HG03064 (cell line): ENCODE data around the gene ACP3.
"Not testable (repeated sequence)": the region's sequence is repeated elsewhere in the genome, so short reads cannot be mapped to it uniquely, and the experiment has no call there.

Source experiments
- ATAC-seq: cut with Tn5 transposase; IDR thresholded peaks from one replicate; pipeline ENCODE4 v1.9.1; 2021; ENCODE audit warnings: low read depth; ENCODE audit not compliant: unreplicated experiment

Gene ACP3, protein sequence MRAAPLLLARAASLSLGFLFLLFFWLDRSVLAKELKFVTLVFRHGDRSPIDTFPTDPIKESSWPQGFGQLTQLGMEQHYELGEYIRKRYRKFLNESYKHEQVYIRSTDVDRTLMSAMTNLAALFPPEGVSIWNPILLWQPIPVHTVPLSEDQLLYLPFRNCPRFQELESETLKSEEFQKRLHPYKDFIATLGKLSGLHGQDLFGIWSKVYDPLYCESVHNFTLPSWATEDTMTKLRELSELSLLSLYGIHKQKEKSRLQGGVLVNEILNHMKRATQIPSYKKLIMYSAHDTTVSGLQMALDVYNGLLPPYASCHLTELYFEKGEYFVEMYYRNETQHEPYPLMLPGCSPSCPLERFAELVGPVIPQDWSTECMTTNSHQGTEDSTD

DNA sequence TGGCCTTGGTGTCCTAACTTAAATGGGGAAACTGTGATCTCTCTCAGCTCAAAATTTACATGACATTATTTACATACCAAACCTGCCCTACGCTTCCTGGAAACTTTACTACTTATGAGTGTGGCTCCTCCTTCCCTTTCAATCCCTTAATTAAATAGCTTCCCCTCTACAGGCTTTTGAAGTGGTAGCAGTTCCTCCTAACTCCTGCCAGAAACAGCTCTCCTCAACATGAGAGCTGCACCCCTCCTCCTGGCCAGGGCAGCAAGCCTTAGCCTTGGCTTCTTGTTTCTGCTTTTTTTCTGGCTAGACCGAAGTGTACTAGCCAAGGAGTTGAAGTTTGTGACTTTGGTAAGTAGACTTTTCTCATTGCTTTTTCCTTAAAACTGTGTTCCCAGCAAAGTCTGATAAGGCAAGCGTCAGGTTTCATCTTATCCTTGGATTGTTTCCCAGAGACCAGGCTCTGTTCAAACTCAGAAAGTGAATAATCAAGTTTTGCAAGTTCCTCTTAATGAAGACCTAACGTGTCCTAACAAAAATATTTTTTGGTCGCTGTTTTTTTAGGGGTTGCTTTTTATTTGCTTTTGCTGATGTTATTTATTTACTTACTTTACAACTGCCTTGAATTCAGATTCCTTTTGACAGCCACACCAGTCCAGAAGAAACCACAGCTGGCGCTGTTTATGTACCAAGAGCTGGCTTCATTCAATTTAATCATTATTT is at the start of gene ACP3:
TSS of gene ACP3 (plus strand) at position 179 of the 720 bp plus-strand sequence. CDS start at position 229, 50 bp downstream.
- no peak for ATAC-seq

DNA sequence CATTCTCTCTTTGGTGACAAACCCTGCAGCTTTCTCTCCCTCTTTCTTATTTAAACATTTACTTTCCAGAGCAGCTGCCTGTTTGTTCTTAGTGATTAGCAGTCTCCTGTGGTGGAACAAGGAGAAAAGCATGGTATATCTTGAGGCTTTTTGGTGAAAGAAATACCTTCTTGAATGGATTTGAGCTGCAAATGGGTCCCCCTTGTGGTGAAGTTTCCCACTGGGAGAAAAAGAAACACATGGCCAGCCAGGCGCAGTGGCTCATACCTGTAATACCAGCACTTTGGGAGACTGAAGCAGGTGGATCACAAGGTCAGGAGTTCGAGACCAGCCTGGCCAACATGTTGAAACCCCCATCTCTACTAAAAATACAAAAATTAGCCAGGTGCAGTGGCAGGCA is 48.3 kb upstream of the ACP3 start:
- ATAC-seq: no peak

DNA sequence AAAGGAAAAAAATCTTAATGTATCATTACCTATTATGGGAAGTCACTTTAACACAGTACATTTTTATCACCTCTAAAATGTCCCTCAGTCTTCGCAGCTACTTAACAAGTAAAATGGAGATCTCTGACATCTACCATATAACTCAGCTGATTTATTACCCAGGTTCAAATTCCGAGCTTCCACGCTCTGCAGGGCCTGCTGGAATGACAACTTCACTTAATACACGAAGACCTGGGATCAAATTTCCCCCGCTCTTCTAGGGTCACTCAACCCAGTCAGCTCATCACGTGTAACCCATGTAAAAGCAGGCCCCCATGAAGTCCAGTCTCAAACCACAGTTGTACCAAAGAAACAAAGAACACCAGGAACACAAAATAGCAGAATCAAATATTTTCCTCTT is 44.2 kb upstream of the ACP3 start:
- no peak for ATAC-seq

DNA sequence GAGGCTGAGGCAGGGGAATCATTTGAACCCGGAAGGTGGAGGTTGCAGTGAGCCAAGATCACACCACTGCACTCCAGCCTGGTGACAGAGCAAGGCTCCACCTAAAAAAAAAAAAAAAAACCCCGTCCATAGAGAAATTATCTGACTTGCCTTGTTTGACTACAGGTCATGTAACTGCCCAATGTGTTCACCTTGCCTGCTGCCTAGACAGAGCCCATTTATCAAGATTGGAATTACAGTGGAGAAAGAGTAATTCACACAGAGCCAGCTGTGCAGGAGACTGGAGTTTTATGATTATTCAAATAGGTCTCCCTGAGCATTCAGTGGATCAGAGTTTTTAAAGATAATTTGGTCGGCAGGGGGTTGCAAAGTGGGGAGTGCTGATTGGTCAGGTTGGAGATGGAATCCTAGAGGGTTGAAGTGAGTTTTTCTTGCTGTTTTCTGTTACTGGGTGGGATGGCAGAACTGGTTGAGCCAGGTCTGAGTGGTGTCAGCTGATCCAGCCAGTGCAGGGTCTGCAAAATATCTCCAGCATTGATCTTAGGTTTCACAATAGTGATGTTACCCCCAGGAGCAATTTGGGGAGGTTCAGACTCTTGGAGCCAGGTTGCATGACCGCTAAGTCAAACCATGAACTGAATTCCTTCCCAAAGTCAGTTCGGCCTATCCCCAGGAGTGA is 40.8 kb upstream of the ACP3 start:
- no peak for ATAC-seq

DNA sequence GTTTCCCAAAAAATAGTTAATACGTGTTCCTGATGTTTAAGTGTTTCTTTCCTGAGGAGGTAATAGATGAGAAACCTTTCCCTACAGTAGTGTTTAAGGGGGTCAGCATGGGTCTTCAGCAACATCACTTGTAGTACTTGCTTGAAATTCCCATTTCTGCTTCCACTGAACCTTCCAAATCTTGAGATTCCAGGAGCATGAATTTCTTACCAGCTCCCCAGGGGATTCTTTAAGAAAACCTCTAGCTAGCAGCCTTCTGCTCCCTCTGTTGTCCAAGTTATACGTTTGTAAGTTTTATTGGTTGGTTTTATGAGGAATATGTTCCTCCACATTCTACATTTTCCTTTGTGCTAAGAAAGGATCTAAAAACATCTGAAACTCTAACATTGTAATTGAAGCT is 38.2 kb upstream of the ACP3 start:
- ATAC-seq: no peak

DNA sequence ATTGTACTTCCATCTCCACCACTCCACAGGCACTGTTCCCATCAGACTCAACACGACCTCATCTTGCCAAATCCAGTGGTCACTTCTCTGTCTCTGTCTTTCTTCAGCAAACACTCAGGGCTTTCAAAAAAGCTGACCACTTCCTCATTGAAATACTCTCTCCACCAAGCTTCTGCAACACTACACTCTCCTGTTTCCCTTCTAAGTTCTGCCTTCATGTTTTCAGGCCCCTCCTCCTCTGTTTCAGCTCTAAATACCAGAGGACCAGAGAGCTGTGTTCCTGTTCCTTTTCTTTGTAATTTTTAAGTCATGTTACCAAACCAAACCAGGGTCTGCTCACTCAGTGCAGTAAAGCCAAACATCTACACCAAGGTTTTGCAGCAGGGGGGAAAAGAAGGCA is 33.8 kb upstream of the ACP3 start:
- ATAC-seq: no peak

DNA sequence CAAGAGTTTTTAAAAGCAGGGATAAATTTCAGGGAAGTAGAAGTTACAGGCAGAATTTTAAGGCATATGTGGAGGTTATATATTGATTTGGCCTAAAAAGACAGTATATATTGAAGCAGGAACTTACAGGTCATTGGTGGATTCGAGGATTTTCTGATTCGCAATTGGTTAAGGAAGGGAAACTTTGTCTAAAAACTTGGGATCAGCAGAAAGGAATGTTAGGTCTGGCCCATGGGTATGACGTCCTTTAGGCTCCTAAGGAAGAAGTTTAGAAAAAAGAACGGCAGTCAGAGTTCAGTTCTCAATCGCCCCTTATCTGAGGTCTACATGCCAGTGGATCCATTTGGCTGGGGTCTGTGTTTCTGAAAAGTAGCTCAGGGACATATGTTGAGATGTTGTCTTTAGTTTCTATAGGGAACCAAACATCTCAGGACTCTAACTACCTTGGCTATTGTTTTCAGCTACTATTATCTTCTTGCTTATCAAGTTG is 33.2 kb upstream of the ACP3 start:
- ATAC-seq: no peak

DNA sequence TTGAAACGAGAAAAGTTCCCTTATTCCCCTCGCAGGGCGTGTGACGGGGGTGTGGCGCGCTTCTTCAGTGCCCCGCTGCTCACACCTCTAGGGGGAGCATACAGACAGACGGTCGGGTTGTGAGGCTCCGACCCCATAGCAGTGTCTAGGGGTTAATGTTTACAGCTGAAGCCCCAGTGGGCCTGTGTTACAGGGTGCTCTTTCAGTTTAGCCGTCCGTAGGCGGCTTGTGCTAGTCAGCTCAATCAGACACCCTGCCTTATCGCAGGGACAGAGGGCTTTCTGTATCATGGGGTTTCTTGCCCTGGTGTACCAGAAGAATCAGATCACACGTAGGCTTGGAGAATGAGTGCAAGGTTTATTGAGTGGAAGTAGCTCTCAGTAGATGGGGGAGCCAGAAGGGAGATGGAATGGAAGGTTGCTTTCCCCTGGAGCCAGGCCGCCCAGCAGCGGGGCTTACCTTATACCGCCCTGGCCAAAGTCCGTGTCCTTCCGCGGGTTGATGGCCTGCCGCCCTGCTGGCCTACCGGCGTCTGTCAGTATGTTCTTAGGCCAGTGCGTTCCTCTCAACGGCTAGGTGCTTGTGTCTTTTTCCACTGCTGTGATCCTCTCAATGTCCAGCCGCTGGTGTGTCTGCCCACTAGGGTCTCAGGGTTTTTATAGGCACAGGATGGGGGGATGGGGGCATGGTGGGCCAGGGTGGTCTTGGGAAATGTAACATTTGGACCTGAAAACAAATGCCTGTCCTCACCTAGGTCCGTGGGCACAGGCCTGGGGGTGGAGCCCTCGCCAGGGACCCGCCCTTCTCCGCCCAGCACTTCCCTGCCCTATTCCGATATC is 32.2 kb upstream of the ACP3 start:
- ATAC-seq: no peak

DNA sequence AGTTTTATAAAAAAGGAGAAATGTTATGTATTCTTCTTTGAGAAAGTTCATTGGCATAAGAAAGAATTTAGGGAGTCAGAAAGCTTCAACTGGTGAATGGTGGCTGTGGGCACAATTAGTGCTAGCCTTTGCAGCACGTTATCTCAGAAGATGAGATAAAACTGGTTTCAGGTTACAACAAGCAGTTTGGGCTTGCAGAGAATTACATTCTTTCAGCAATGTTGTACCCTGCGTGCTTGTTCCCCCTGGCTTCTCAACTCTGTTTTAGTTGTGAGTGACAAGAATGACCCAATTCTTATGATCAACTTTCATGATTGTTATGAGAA is 31.6 kb upstream of the ACP3 start:
- no peak for ATAC-seq

DNA sequence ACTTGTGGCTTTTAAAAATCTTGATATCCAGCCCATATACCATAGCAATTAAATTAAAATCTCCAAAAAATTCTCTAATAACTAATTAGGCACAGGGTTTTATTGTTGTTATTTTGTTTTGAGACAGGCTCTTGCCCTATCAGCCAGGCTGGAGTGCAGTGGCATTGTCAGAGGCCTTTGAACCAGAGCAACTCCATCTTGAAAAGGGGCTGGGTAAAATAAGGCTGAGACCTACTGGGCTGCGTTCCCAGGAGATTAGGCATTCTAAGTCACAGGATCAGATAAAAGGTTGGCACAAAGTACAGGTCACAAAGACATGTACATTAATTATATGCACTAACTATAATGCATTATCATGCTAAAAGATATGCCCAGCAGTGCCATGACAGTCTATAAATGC is 31.2 kb upstream of the ACP3 start:
- no peak for ATAC-seq

DNA sequence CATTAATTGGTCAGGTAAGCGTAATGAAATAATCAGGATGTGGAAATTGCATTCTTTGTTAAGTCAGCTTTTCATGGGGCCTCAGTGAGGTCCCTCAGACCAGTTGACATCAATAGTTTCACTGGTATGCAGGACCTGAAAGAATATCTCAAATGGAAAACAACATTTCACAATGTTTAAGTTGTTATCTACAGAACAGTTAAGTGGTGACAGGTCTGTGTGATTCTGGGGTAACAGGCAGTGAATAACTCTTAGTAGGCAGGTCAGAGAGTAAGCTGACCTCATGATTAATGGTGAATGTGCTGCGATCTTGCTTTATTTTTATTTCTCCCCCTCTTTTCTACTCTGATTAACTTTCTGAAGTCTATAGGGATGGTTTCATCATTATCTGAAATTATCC is 28.9 kb upstream of the ACP3 start:
- ATAC-seq: no peak

DNA sequence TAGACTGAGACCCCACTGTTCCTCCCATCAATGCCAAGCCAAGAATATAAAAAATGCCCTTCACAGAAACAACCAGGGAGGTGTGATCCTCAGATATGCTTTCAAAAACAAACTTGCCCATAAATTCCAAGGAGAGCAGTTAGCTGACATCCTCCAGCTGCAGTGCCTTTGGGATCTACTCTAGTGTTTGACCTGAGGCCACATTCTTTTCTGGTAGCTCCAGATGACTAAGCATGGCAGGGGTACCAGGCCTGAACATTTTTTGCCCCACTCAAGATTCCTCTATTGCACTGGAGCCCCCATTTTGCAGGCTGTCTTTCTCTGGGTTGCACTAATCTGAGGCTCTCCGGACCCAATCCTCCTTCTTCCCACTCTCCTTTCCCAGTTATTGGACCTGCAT is 27.9 kb upstream of the ACP3 start:
- ATAC-seq: no peak

DNA sequence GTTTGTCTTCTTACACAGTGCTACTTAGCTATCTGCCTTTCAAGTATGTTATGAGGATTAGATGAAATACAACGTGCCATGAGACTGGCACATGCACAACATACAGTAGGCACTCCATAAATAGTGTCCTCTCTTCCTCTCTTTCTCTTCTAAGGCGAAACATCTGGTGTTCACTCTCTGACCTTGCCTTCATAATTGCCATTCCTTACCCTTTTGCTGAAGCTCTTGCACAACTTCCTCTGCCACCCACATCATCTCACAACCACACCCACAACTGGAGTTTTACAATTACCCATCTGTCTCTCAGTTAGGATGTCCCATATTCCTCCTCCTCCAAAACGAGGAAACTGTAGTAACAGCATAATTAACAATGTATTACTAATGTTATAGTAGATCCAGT is 26.4 kb upstream of the ACP3 start:
- ATAC-seq: no peak

DNA sequence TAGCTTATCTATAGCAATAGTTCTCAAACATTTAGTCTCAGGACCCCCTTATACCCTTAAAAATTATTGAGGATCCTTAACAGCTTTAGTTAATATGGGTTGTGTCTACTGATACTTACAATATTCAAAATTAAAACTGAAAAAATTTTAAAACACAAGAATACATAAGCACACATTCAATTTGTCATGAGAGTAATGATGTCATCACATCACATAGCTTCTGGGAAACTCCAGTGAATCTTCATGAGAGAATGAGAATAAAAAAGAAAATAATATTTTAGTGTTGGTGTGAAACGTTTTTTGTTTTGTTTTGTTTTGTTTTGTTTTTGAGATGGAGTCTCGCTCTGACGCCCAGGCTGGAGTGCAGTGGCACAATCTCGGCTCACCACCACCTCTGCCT is 25.2 kb upstream of the ACP3 start:
- ATAC-seq: no peak

DNA sequence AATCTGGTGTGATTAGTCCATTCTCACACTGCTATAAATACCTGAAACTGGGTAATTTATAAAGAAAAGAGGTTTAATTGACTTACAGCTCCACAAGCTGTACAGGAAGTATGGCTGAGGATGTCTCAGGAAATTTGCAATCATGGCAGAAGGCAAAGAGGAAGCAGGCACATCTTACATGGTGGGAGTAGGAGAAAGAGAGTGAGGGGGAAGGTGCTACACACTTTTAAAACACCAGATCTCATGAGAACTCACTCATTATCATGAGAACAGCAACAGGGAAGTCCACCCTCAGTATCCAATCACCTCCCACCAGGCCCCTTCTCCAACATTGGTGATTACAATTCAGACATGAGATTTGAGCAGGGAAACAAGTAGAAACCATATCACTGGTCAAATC is 24.0 kb upstream of the ACP3 start:
- no peak for ATAC-seq

DNA sequence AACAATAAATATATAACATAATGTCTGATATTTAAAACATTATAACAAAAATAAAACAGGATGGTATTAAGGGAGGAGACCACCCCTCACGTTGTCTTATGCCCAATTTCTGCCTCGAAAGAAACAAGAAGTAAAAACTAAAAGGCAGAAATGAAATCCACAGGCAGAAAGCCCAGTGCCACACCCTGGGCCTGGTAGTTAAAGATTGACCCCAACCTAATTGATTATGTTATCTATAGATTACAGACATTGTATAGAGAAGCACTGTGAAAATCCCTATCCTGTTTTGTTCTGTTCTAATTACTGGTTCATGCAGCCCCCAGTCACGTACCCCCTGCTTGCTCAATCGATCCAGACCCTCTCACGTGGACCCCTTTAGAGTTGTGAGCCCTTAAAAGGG is 22.3 kb upstream of the ACP3 start:
- no peak for ATAC-seq

DNA sequence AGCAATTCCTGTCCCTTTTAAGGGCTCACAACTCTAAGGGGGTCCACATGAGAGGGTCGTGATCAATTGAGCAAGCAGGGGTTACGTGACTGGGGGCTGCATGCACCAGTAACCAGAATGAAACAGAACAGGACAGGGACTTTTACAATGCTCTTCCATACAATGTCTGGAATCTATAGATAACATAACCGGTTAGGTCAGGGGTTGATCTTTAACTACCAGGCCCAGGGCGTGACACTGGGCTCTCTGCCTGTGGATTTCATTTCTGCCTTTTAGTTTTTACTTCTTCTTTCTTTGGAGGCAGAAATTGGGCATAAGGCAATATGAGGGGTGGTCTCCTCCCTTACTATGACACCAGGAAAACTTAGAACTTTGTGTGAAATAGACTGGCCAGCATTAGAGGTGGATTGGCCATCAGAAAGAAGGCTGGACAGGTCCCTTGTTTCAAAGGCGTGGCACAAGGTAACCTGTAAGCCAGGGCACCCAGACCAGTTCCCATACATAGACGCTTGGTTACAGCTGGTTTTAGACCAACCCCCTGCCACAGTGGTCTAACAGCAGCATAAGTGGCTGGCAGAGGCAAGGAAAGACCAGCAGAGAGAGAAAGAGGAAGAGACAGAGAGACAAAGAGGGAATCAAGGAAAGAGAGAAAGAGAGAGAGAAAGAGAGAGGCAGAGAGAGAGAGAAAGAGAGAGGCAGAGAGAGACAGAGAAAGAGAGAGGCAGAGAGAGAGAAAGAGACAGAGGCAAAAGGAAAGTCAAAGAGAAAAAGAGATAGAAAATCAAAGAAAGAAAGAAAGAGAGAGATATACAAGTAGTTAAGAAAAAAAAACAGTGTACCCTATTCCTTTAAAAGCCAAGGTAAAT is 13.6 kb upstream of the ACP3 start:
- ATAC-seq: not testable (repeated sequence)

DNA sequence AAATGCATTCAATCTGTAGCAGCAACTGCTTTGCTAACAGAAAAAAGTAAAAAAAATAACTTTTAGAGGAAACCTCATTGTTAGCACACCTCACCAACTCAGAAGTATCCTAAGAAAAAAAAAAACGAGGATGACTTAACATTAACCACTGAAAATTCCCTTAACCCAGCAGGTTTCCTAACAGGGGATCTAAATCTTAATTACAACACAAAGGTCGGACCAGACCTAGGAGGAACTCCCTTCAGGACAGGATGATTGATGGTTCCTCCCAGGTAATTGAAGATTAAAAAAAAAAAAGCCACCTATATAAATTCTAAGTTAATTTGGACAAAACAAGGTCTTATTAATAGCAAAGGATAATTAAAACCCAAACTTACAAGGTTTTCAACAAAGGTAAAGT is 12.9 kb upstream of the ACP3 start:
- ATAC-seq: not testable (repeated sequence)

DNA sequence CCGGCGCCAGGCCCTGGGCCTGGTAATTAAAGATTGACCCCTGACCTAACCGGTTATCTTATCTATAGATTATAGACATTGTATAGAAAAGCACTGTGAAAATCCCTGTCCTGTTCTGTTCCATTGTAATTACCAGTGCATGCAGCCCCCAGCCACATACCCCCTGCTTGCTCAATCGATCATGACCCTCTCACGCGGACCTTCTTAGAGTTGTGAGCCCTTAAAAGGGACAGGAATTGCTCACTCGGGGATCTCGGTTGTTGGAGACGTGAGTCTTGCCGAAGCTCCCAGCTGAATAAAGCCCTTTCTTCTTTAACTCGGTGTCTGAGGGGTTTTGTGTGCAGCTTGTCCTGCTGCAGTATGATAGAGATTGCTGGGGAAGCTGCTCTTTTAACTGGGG is 7.2 kb upstream of the ACP3 start:
- ATAC-seq: not testable (repeated sequence)

DNA sequence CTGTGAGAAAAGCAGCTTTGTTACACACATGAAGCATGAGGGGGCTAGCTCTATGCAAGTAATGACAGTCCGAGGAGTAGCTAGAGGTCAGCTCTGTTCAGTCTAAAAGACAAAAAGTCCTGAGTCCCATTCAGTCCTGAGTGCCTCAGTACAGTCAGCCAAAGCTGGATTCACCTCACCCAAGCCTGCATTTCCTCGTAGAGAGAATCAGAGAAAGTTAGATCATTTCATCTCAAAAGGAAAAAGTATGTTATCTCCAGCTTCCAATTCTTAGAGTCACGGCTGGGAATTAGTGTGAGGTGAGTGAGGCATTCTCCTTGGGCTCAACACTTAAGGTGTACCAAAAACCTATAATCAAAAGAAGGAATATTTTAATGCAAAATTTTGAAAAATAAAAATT is 5.9 kb upstream of the ACP3 start:
- no peak for ATAC-seq
